Measurements from ENCODE around the gene TRIM33. TPM values are rescaled to one million over a fixed set of nuclear protein-coding genes. Genes with fewer than 3 reads are reported as not detected.

Gene TRIM33
- polyA plus RNA-seq, 1 donor from 2014 or later, result 58.7 TPM

- TF ChIP-seq SMC3 (conservative IDR thresholded peaks at IDR 0.05; ENCODE audit: poor library complexity) (no peak), EP300 (conservative IDR thresholded peaks at IDR 0.05; ENCODE audit: poor library complexity, severe bottlenecking) (no peak), POLR2AphosphoS5 (IDR thresholded peaks at IDR 0.05) (no peak), RAD21 (conservative IDR thresholded peaks at IDR 0.05) (no peak), EZH2 (IDR thresholded peaks at IDR 0.05; ENCODE audit: borderline replicate concordance, insufficient read depth, low read length, poor library complexity, severe bottlenecking) (no peak), TAF1 (IDR thresholded peaks at IDR 0.05; ENCODE audit: low read depth) (no peak), REST (IDR thresholded peaks at IDR 0.05; ENCODE audit: borderline replicate concordance) (no peak), CTCF (IDR thresholded peaks at IDR 0.05; ENCODE audit: poor library complexity, severe bottlenecking) (no peak), MXI1 (conservative IDR thresholded peaks at IDR 0.05; ENCODE audit: poor library complexity, severe bottlenecking) (no peak)
- no peaks in the 10 kb centered on the region for H4K20me1 ChIP-seq (ENCODE audit: insufficient read depth)
- H3K9ac ChIP-seq (ENCODE audit: low read length), result no peak overlapping the region
These were observed 160.1 kb downstream of the TRIM33 start for GRCh38 chr1:114350731-114351445.

GRCh38 chr1:114349891-114350605 is 161.0 kb downstream of the TRIM33 start:
- TF ChIP-seq SMC3 (conservative IDR thresholded peaks at IDR 0.05; ENCODE audit: poor library complexity) (no peak), EP300 (conservative IDR thresholded peaks at IDR 0.05; ENCODE audit: poor library complexity, severe bottlenecking) (no peak), POLR2AphosphoS5 (IDR thresholded peaks at IDR 0.05) (no peak), CTCF (IDR thresholded peaks at IDR 0.05; ENCODE audit: poor library complexity, severe bottlenecking) (no peak), EZH2 (IDR thresholded peaks at IDR 0.05; ENCODE audit: borderline replicate concordance, insufficient read depth, low read length, poor library complexity, severe bottlenecking) (no peak), REST (IDR thresholded peaks at IDR 0.05; ENCODE audit: borderline replicate concordance) (no peak), RAD21 (conservative IDR thresholded peaks at IDR 0.05) (no peak), MXI1 (conservative IDR thresholded peaks at IDR 0.05; ENCODE audit: poor library complexity, severe bottlenecking) (no peak), TAF1 (IDR thresholded peaks at IDR 0.05; ENCODE audit: low read depth) (no peak)
- Histone ChIP-seq H3K27me3 (ENCODE audit: insufficient read depth, low read depth, low read length) (no peaks in the 10 kb centered on the region), H3K27ac (ENCODE audit: low read length) (no peak overlapping the region), H3K4me2 (ENCODE audit: low read length) (no peak overlapping the region), H3K36me3 (ENCODE audit: insufficient read depth, low read length) (no peaks in the 10 kb centered on the region), H3K4me3 (ENCODE audit: low read length) (no peak overlapping the region), H3K9ac (ENCODE audit: low read length) (no peak overlapping the region), H2AFZ (ENCODE audit: low read depth, low read length) (no peak overlapping the region), H3K9me2 (ENCODE audit: insufficient read depth, low read length) (no peaks in the 10 kb centered on the region), H3K79me2 (replicated peaks; ENCODE audit: insufficient read depth, low read length) (no peaks in the 10 kb centered on the region), H3K9me3 (ENCODE audit: low read length) (no peaks in the 10 kb centered on the region), H4K20me1 (ENCODE audit: insufficient read depth) (no peaks in the 10 kb centered on the region), H3F3A (ENCODE audit: insufficient read depth, low read length, poor library complexity, severe bottlenecking) (no peaks in the 10 kb centered on the region)

More at GRCh38 chr1:114350731-114351445, 160.1 kb downstream of the TRIM33 start:
- no peaks in the 10 kb centered on the region for H3K36me3 ChIP-seq (ENCODE audit: insufficient read depth, low read length)
- H3K4me3 ChIP-seq (ENCODE audit: low read length), result no peak overlapping the region
- H3K27me3 ChIP-seq (ENCODE audit: insufficient read depth, low read depth, low read length), result no peaks in the 10 kb centered on the region
- H3K9me2 ChIP-seq (ENCODE audit: insufficient read depth, low read length), result no peaks in the 10 kb centered on the region
- H3K4me2 ChIP-seq (ENCODE audit: low read length), result no peak overlapping the region
- H3F3A ChIP-seq (ENCODE audit: insufficient read depth, low read length, poor library complexity, severe bottlenecking), result no peaks in the 10 kb centered on the region
- H3K27ac ChIP-seq (ENCODE audit: low read length), result no peak overlapping the region
- H3K9me3 ChIP-seq (ENCODE audit: low read length), result no peaks in the 10 kb centered on the region
- no peaks in the 10 kb centered on the region for H3K79me2 ChIP-seq (replicated peaks; ENCODE audit: insufficient read depth, low read length)
- no peak overlapping the region for H2AFZ ChIP-seq (ENCODE audit: low read depth, low read length)
